Muscle layer of duodenum (tissue), 2 donors: ENCODE measurements around the gene EXOC7.
A peak's percentile ranks its signal among the peaks of the same experiment; 100 is the strongest.
"Not testable (repeated sequence)": the region's sequence is repeated elsewhere in the genome, so short reads cannot be mapped to it uniquely, and the experiment has no call there.

Source experiments
- H3K27ac ChIP-seq: one replicate; pipeline ENCODE4 v1.7.0; 2013; ENCODE audit warnings: mild to moderate bottlenecking, low read length
- H3K27me3 ChIP-seq: one replicate; pipeline ENCODE4 v1.7.0; 2013; ENCODE audit warnings: low read depth, mild to moderate bottlenecking, control low read depth, low read length
- H3K36me3 ChIP-seq, 2 donors: one replicate each; pipeline ENCODE4 v1.7.0; 2013; ENCODE audit warnings: low read length in 2 of 2, control low read depth in 1 of 2, mild to moderate bottlenecking in 1 of 2; ENCODE audit not compliant: insufficient read depth in 2 of 2, control insufficient read depth in 1 of 2
- H3K4me1 ChIP-seq, 2 donors: one replicate each; pipeline ENCODE4 v1.7.0; 2013; ENCODE audit warnings: low read length in 2 of 2, mild to moderate bottlenecking in 2 of 2, control low read depth in 1 of 2, moderate library complexity in 1 of 2; ENCODE audit not compliant: insufficient read depth in 2 of 2, control insufficient read depth in 1 of 2
- H3K4me3 ChIP-seq, 2 donors: one replicate each; pipeline ENCODE4 v1.7.0; 2013; ENCODE audit warnings: low read length in 2 of 2, low read depth in 1 of 2, mild to moderate bottlenecking in 1 of 2
- H3K9me3 ChIP-seq, 2 donors: one replicate each; pipeline ENCODE4 v1.7.0; 2013; ENCODE audit warnings: low read length in 2 of 2, control low read depth in 1 of 2, mild to moderate bottlenecking in 1 of 2; ENCODE audit not compliant: control insufficient read depth in 1 of 2
- donor health status: healthy.

EXOC7 gene

GRCh38 chr17:76081295-76082210 lies 22.0 kb downstream of the EXOC7 start:
- peaks cover 0 to 22% of the 10 kb centered on the region in 2 donors for H3K4me1 ChIP-seq
- H3K36me3 ChIP-seq, result peaks cover 27 to 46% of the 10 kb centered on the region in 2 donors
- H3K27me3 ChIP-seq, result peaks cover 31% of the 10 kb centered on the region
- no peaks in the 10 kb centered on the region for H3K9me3 ChIP-seq
- H3K4me3 ChIP-seq, result no peak overlapping the region
- no peak overlapping the region for H3K27ac ChIP-seq

- Histone ChIP-seq H3K9me3 (no peaks in the 10 kb centered on the region), H3K4me1 (peaks cover 0 to 30% of the 10 kb centered on the region in 2 donors), H3K27ac (no peak overlapping the region), H3K36me3 (peaks cover 20 to 38% of the 10 kb centered on the region in 2 donors), H3K4me3 (no peak overlapping the region), H3K27me3 (peaks cover 39% of the 10 kb centered on the region)
Measured at GRCh38 chr17:76080768-76081287, 22.8 kb downstream of the EXOC7 start.

GRCh38 chr17:76079956-76080767 lies 23.4 kb downstream of the EXOC7 start:
- Histone ChIP-seq H3K9me3 (no peaks in the 10 kb centered on the region), H3K36me3 (peaks cover 14 to 32% of the 10 kb centered on the region in 2 donors), H3K27me3 (peaks cover 45% of the 10 kb centered on the region), H3K4me1 (peaks cover 0 to 36% of the 10 kb centered on the region in 2 donors), H3K4me3 (no peak overlapping the region), H3K27ac (no peak overlapping the region)

GRCh38 chr17:76079535-76079955 lies 24.0 kb downstream of the EXOC7 start:
- Histone ChIP-seq H3K27me3 (peaks cover 51% of the 10 kb centered on the region), H3K9me3 (no peaks in the 10 kb centered on the region)

GRCh38 chr17:76078860-76079534 lies 24.6 kb downstream of the EXOC7 start, which contains the start of gene ZACN:
Gene ZACN (plus strand): TSS chr17:76079182. CDS start chr17:76079265, 83 bp downstream.
- Histone ChIP-seq H3K4me1 (peaks cover 0 to 47% of the 10 kb centered on the region in 2 donors), H3K36me3 (peaks cover 3 to 20% of the 10 kb centered on the region in 2 donors), H3K27me3 (peaks cover 55% of the 10 kb centered on the region), H3K9me3 (no peaks in the 10 kb centered on the region), H3K27ac (no peak within 1 kb of the TSS), H3K4me3 (no peak within 1 kb of the TSS)

More at GRCh38 chr17:76079535-76079955, 24.0 kb downstream of the EXOC7 start:
- Histone ChIP-seq H3K4me3 (no peak overlapping the region), H3K4me1 (peaks cover 0 to 42% of the 10 kb centered on the region in 2 donors), H3K27ac (no peak overlapping the region), H3K36me3 (peaks cover 8 to 25% of the 10 kb centered on the region in 2 donors)

GRCh38 chr17:76078370-76078769 lies 25.2 kb downstream of the EXOC7 start:
- not testable (repeated sequence) for H3K9me3 ChIP-seq, H3K4me3 ChIP-seq, H3K27ac ChIP-seq
- Histone ChIP-seq H3K27me3 (peaks cover 59% of the 10 kb centered on the region), H3K4me1 (peaks cover 0 to 47% of the 10 kb centered on the region in 2 donors), H3K36me3 (peaks cover 0 to 14% of the 10 kb centered on the region in 2 donors)

GRCh38 chr17:76077584-76078110 lies 25.9 kb downstream of the EXOC7 start:
- H3K36me3 ChIP-seq, result peaks cover 0 to 6% of the 10 kb centered on the region in 2 donors
- H3K4me3 ChIP-seq, result no peak overlapping the region
- peaks cover 0 to 52% of the 10 kb centered on the region in 2 donors for H3K4me1 ChIP-seq
- H3K27ac ChIP-seq, result no peak overlapping the region
- peaks cover 59% of the 10 kb centered on the region for H3K27me3 ChIP-seq
- H3K9me3 ChIP-seq, result no peaks in the 10 kb centered on the region

GRCh38 chr17:76076765-76077583 lies 26.6 kb downstream of the EXOC7 start:
- H3K27ac ChIP-seq, result no peak overlapping the region
- peaks cover 0 to under 1% of the 10 kb centered on the region in 2 donors for H3K36me3 ChIP-seq
- peaks cover 0 to 52% of the 10 kb centered on the region in 2 donors for H3K4me1 ChIP-seq
- peaks cover 59% of the 10 kb centered on the region for H3K27me3 ChIP-seq
- H3K4me3 ChIP-seq, result peak overlapping the region in 1 of 2 donors; percentile 52
- no peaks in the 10 kb centered on the region for H3K9me3 ChIP-seq

GRCh38 chr17:76076146-76076764 lies 27.3 kb downstream of the EXOC7 start:
- Histone ChIP-seq H3K27ac (no peak overlapping the region), H3K4me1 (peaks cover 0 to 57% of the 10 kb centered on the region in 2 donors), H3K4me3 (peak overlapping the region in 1 of 2 donors; percentile 52), H3K9me3 (no peaks in the 10 kb centered on the region), H3K36me3 (no peaks in the 10 kb centered on the region), H3K27me3 (peaks cover 59% of the 10 kb centered on the region)
